H1 (cell line): ENCODE results near the gene MZT1. TPM values are rescaled to one million over a fixed set of nuclear protein-coding genes. Genes with fewer than 3 reads are reported as not detected.

Source experiments
- RNF2 ChIP-seq: fragments of 200-900, 300-1000 bp; sonication (generic); IDR thresholded peaks from 2 replicates; pipeline ENCODE4 v1.7.1; 2016; ENCODE audit warnings: borderline replicate concordance, low read depth, mild to moderate bottlenecking, antibody characterized with exemption, low read length; ENCODE audit not compliant: poor library complexity, severe bottlenecking; ENCODE audit errors: missing control alignments
- polyA plus RNA-seq, 7 experiments: library from polyadenylated mRNA; depleted of rRNA in 3 of 7; stranded (reverse) in 5 of 7; unstranded in 2 of 7; fragments of >200 nt in 5 of 7; fragments of 200-250 nt in 2 of 7; gene quantifications; 1 replicate in 5 of 7; 2 replicates in 1 of 7; 4 replicates in 1 of 7; pipeline versions ENCODE4 v1.2.1 to v1.2.3, GENCODE V29; 2011 to 2013; ENCODE audit warnings: missing spikeins in 2 of 7, mixed read lengths in 2 of 7
- total RNA-seq: library from RNA; stranded (reverse); fragmentation: NEBNext Ultra II Directional; extraction: Animal tissue kit (Norgen Biotek cat#: 25700); gene quantifications from 2 replicates; pipeline ENCODE4 v1.2.1, GENCODE V29; 2021

The MZT1 gene
- total and polyA plus RNA-seq, 2 of the 8 experiments (the other 6 are each of a cell fraction or from before 2014, with no cell fraction given): 8.8 to 25.2 TPM

DNA sequence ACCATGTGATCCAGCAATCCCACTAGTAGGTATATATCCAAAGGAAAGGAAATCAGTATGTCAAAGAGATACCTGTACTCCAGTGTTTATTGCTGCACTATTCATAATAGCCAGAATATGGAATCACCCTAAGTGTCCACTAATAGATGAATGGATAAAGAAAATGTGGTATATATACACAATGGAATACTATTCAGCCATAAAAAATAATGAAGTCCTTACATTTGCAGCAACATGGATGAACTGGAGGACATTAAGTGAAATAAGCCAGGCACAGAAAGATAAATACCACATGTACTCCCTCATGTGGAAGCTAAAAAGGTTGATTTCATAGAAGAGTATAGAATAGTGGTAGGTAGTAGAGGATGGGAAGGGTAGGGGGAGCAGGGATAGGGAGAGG, 23.8 kb upstream of the MZT1 start (continued):
- TF ChIP-seq RNF2: no peak
